Measurements from ENCODE around the gene SNX13.
A peak's percentile ranks its signal among the peaks of the same experiment; 100 is the strongest.

Gene SNX13

DNA sequence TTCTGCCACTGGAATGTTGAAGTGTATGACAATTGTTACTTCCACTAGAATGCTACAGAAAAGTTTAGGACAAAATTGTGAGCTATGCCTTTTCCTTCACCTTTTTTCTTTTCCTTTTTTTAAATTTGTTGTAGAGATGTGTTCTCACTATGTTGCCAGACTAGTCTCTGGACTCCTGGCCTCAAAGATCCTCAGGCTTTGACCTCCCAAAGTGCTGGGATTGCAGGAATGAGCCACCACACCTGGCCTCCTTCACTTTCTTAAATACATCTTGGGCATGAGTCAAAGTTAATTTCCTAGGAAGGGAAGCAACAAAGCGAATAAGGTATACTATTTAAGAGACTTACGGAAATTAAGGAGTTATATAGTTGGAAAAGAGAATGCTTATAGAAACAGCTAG, 2.7 kb upstream of the SNX13 start:
- no peak for DNase-seq

DNA sequence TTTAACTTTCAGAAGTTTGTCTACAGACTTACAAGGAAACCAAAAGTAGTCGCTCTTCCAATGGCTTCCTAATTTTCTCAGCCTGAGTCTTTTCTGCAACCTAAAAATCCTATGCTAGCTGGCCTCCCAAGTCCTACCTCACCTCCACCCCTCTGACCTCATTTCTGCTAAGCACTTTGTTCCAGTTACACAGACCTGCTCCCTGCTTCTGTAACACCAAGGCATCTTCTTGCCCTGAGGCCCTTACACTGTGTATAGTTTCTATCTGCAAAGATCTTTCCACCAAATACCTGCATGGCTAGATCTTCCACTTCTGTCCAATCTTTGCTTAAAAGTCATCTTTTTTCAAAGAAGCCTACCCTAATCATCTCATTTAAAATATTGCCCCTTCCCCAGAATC, 1.9 kb upstream of the SNX13 start:
- DNase-seq: no peak

DNA sequence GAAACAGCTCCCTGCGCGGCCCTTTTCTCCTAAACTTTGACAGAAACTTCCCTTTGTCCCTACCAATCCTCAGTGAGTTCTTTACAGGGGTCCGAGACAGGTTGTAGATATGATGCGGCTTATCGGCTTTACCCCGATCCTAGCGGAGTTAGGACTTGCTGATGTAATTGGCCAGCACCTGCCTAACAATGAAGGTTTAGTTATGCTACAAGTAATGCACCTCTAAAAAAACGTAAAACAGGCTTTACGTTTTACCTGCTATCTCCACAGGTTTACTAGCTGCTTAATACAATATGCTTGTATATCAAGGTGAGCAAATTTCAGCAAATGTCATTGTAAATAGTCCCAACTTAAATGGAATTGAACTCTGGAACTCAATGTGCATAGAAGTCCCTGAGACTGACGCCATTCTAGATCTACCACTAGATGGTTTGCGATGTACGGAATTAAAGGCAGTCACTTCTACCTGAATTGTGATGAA, 697 bp upstream of the SNX13 start:
- peak in 1 of 2 experiments; percentile 8 for DNase-seq

DNA sequence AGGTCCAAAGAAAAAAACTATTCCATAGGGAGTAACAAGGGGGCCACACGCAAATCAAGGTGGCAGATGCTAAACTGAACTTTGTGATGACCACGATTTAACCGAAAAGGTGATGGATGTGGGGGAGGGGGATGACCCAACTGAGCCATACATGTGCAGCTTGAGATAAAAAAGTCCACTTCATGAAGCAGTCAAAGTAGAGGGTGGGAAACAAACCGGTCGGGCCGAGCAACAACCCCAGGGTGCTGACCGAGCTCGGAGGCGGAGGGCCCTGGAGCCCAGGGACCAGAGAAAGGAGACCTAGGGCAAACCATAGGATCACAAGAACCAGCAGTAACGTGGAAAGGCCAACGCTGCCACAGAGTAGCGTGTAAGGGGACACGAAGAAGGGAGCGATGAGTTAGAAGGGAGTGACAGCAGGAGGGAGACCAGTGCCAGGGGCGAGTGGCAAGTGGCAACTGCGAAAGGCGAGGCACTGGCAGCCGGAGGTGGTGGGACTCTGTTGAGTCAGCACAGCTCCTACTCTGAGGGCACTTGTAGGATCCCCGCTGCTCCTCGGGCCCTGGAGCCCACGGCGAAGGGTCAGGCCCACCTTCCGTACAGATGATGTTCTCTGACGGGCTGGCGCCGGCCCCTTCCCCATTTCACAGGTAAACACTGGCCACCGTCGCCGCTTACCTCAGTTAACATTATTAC, 540 bp downstream of the SNX13 start:
- DNase-seq: peak in 1 of 2 experiments; percentile 10

DNA sequence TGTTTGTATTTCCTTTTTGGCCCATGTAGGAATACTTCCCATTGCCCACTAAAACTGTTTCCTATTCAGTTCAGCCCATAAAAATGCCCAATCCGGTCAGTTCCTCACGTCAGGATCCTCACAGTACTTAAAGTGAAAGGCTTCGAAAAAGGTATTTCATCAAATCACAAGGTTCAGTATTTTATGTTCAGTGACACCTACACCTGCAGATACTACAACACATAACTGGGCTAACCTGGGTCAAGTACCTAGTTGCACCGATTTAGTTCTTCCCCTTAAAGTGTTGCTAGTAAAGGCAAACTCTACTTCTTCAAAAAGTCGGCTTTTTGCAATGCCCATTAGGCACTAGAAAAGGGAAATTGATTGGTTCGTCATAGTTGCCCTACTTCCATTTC, 1.1 kb downstream of the SNX13 start:
- peak; percentile 10 to 22 for DNase-seq

DNA sequence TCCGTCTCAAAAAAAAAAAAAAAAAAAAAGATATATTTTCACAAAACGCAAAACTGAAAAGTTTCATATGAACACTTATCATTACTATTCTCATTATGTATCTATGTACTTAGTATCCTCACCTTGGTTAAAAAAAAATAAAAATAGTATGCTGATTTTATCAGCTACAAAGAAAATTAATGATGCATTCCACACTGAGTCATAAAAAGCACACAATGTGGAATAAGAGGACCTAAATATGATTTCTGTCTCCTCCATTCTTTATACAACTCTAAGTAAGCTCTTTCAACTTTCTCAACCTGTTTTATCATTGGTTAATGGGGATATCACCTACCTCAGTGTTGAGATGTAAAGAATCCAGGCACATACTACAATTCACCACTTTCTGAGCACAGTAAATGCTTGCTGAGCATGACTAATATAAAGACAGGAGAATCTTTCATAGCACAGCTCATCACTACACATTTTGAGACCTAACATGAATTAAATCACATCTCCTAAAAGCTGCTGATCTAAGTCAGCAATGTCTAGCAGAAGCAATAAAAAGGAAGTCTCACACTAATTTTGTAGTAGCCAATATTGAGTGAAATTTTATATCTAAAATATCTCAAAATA, 2.7 kb downstream of the SNX13 start:
- DNase-seq: no peak

DNA sequence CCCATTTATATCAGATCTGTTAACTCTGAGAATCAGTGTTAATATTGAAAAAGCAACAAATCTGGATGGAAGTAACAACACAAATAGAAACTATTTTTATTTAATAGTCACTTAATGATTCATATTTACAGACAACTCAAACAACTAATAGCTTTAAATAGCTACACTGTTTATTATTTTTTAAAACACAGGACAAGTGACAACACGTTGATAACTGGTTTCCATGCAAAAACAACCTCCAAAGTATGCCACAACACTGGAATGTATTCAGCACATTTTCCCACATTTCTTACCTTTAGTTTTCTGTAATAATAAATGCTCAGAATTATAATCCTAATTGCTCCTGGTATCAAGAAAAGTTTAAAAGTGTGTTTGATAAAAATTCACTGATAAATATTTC, 4.0 kb downstream of the SNX13 start:
- no peak for DNase-seq

DNA sequence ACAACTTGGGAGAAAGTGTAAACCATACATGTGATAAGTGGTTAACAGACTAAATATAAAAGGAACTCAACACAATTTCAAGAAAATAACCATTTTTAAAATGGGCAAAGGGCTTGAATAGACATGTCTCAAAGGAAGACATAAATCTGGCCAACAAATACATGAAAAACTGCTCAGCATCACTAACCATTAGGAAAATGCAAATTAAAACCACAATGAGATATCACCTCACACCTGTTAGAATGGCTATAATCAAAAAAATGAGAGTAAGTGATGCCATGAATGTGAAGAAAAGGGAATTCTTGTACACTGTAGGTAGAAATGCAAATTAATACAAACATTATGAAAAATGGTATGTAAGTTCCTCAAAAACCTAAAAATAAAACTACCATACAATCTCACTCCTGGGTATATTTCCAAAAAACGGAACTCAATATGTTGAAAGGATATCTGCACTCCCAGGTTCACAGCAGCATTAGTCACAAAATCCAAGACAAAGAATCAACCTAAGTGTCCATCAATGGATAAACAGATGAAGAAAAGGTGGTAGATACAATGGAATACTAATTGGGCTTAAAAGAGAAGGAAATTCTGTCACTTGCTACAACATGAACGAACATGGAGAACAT, 5.6 kb downstream of the SNX13 start:
- DNase-seq: peak; percentile 6 to 14

DNA sequence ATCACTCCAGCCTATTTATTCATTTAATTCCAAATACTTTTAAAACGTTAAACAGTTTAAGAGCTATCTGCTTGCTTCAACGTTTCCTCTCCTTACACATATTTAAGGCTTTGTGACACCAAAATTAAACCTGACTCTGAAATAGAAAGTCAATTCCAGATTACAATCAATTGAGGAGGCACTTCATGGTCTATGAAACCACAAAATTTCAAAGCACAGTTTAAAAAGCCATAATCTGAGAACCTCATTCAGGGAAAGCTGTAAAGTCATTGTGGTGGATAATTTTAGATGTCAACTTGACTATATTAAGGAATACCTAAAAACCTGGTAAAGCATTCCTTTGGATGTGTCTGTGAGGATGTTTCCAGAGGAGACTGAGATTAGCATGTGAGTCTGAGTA, 6.2 kb downstream of the SNX13 start:
- DNase-seq: no peak

DNA sequence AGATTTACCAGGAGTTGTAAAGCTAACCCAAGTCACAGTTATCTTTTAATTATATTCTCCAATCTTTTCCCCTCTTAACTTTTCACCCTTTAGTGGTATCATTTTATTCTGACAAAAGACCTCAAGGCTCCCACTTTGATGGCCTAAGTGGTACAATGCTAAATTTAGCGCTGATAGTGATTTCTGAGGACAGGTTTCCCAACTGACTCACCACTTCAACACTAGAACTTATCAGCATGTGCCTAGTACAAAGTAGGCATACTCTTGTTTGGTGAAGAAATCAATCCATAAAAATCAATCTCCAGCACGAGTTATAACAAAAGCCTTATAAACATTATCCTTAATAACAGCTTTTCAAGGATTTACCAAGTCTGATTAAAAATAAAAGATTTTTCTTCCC, 7.5 kb downstream of the SNX13 start:
- DNase-seq: no peak

DNA sequence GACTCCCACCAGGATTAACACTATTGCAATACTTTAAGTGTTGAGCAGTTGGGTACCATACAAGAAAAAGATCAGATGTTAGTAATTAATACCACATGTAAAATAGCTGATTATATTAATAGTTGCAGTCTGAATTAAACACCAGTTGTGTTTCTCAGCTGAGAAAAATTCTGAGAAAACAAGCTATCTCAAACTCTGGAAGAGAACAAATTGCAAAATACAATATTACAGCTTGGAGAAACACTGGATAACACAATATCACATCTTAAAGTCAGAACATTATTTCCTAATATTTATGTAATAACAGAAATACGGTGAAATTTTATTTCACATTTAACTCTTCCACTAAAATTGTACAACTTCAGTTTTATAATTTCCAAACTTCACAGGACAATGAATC, 9.2 kb downstream of the SNX13 start:
- DNase-seq: no peak

DNA sequence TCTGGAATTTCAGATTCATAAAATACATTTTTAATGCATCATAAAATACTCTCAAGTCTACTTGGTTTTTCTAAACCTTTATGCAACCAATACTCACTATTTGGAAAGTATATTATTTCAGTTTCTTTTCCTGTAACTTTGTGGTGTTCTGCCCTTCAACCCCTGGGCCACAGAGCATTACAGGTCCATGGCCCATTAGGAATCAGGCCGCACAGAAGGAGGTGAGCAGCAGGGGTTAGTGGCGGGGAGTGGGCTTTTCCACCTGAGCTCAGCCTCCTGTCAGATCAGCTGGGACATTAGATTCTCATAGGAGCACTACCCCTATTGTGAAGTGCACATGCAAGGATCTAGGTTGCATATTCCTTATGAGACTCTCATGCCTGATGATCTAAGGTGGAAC, 9.7 kb downstream of the SNX13 start:
- no peak for DNase-seq

DNA sequence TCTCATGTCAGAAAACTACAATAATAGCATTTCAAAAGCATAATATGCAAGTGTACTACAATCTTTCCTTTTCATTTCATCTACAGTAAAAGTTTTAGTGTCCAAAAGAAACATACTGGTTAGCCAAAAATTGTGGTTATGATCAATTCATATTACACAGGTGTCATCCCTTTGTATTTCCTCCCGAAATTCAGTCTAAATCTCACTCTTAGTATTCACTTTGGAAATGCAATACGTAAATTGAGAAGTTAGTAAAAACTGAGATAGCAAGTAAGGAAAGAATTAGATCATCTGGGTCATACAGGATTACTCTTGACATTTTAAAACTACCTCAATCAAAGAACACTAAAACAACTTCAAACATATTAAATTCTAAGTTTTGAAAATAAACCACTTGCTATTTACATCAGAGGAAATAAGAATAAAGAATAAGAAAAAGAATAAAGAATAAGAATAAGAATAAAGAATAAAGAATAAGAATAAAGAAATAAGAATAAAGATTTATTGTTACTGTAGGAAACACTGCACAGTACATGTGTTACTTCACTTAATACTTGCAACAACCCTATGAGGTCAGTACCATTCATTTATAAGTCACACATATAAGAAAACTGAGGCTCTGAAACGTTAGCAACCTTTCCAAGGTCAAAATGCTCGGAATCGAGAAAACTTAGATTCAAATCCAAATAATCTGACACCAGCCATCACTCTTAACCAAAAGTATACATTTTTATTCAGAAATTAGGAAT, 10.5 kb downstream of the SNX13 start:
- no peak for DNase-seq

DNA sequence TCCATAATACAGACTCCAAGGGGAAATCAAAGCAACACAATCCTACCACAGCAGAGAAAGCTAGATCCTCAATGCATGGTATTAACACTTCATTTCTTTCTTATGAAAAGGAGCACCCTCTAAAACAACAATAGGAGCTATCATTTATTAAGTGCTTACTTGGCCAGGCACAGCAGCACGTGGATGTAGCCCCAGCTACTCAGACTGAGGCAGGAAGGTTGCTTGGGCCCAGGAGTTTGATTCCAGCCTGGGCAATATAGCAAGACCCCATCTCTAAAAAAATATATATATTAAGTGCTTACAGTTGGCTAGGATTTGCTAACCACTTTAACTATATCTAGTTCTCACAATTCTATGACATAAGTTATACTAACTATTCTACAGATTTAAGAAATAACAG, 12.2 kb downstream of the SNX13 start:
- DNase-seq: no peak

DNA sequence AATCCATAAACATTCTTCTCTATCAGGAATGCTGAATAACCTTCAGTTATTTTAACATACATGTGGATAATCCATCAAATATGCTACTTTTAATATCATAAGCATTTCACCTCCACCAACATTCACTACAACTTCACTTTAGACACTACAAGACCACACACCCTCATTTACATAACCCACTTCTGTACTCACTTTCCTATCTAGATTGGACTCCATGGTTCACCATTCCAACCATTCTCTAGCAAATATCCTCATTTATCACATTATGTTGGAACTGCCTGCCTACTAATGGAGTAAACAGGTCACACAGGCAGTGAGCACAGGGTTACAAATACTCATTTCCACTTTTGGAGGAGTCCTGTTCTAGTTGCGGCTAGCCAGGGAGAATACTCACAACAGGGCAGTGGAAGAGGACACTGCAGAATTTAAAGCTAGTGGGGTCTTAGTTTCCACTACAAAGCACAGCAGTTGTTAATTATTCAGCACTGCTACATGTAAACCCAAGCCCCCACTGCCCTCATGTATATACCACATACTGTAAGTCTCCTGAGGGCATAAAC, 18.4 kb downstream of the SNX13 start:
- no peak for DNase-seq

DNA sequence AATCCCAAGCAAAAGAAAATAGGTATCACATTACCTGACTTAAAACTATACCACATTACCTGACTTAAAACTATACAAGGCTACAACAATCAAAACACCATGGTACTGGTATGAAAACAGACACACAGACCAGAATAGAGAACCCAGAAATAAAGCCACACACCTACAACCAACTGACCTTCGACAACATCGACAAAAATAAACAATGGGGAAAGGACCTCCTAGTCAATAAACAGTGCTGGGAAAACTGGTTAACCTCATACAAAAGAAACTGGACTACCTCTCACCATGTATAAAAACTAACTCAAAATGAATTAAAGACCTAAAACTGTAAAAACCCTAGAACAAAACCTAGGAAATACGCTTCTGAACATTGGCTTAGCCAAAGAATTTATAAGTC, 22.5 kb downstream of the SNX13 start:
- no peak for DNase-seq

DNA sequence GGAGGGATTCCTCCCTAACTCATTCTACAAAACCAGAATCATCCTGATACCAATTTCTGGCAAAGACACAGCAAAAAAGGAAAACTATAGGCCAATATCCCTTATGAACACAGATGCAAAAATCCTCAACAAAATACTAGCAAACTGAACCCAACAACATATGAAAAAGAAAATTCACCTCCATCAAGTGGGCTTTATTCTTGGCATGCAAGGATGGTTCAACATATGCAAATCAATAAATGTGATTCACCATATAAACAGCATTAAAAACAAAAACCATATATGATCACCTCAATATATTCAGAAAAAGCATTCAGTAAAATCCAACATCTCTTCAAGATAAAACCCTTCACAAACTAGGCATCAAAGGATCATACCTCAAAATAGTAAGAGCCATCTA, 23.5 kb downstream of the SNX13 start:
- no peak for DNase-seq

DNA sequence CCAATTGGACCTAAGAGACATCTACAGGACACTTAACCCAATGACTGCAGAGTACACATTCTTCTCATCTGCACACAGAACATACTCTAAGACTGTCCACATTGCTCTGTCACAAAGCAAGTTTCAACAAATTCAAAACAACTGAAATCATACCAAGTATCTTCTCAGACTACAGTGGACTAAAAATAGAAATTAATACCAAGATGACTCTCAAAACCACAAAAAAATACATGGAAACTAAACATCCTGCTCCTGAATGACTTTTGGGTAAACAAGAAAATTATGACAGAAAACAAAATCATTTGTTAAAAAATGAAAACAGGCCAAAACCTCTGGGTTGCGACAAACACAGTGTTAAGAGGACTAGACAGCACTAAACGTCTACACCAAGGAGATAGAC, 24.5 kb downstream of the SNX13 start:
- DNase-seq: no peak

DNA sequence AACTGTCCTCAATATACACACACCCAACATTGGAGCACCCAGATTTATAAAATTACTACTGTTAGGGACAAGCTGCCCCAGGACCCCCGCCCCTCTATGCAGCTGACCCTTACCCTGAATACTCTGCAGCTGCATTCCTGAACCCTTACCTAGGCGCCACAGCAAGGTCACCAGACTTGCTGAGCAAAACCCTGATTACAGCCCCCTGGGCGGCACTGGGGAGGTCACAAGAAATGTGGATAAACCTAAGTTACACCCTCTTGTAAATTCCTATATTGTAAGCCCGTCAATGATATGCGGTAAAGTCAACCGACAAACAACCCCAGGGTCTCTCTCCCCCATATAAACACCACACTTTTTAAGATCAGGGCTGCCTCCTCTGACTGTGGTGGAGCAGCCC, 25.1 kb downstream of the SNX13 start:
- no peak for DNase-seq

DNA sequence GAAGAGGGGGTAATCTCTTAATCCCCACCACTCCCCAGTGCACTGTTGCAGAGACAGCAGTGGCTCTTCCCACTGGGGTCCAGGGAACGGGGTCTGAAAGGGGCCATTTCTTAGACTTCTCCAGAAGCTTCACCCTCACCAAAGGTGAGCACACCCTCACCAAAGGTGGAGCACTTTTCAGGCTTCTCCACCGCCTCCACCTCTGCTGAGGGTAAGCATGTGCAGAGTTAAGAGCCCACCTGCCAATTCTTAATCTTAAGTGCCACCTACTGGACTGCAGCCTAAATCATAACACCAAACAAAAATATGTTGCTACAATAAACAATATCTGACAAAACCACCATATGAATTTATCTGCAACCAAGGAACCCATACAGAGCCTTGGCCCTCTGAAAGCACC, 27.0 kb downstream of the SNX13 start:
- no peak for DNase-seq

DNA sequence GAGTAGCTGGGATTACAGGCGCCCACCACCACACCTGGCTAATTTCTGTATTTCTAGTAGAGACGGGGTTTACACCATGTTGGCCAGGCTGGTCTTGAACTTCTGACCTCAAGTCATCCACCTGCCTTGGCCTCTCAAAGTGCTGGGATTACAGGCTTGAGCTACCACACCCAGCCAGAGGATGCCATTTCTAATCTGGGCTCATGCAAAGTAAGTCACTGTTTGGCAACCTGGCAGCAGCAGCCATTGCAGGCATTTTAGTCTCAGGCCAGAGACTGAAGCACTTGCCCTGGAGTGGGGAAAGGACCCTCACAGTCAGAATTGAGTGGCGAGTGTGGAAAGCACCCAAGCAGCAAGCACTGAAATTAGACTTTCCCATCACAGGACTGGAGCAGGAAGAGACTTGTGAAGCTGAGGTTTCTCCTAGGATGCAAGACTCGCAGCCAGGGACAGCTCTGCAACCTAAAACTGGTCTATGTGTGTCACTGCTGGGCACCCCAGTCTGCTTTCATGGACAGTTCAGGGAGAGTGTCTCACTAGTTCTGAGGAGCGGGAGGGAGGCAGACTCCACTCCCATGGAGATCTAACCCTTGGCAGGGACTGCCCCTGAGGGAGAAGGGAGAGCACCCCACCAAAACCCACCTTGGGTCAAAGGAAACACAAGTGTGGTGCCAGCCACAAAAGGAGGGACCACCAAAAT, 27.6 kb downstream of the SNX13 start:
- no peak for DNase-seq

DNA sequence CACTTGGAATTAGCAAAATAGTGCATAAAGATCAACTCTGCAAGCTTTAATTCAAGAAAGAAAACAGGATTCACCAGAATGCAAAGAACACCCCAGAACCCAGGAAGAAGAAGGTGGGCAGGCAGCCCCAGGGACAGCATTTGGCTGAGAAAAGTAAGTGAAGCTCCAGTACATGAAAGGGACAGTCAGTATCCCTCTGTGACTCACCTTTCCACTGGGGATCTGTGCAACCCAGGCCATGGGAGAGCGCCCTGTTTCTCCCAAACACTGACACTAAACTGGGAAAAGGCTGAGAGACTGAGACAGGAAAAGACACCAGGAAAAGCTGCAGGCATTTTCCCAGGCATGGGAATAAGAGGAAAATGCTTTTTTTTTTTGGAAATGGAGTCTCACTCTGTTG, 28.2 kb downstream of the SNX13 start:
- no peak for DNase-seq

DNA sequence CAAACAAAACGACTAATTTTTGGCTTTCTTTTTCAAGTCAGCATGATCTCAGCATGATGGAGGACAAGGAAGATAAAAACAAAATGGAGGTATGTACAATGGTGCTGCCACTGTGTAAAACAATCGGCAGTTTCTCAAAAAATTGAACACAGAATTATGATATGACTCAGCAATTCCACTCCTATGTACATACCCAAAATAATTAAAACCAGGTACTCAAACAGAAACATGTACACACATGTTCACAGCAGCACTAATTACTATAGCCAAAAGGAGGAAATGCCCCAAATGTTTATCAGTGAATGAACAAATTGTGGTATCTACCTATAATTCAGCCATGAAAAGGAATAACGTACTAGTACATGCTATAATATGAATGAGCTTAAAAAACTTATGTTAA, 29.9 kb downstream of the SNX13 start:
- DNase-seq: no peak
